Activated naive CD4-positive, alpha-beta T cell treated with anti-CD3 and anti-CD28 coated beads for 36 hours (primary cell): ENCODE results near the gene IL20RA. TPM values are rescaled to one million over a fixed set of nuclear protein-coding genes. Genes with fewer than 3 reads are reported as not detected.
"Not testable (repeated sequence)": the region's sequence is repeated elsewhere in the genome, so short reads cannot be mapped to it uniquely, and the experiment has no call there.

Experiments used
- CTCF ChIA-PET: fragments of 350-600 bp; sonication (Branson Sonifier 250); formaldehyde crosslinking; loops from one replicate; lab custom pipeline; 2021; ENCODE audit warnings: antibody characterized with exemption; lab: Charles Lee
- DNase-seq: peaks from one replicate; pipeline ENCODE4 v3.0.0-alpha.2; 2020
- H3K27ac Mint-ChIP-seq: one replicate; pipeline ENCODE4 v1.8.0; 2021; ENCODE audit warnings: mild to moderate bottlenecking, mixed read lengths
- H3K27me3 Mint-ChIP-seq: one replicate; pipeline ENCODE4 v1.8.0; 2021; ENCODE audit warnings: low read depth, mixed read lengths
- H3K36me3 Mint-ChIP-seq: one replicate; pipeline ENCODE4 v1.8.0; 2021; ENCODE audit warnings: low read depth, mixed read lengths
- H3K4me1 Mint-ChIP-seq: one replicate; pipeline ENCODE4 v1.8.0; 2021; ENCODE audit warnings: low read depth, mixed read lengths
- H3K4me3 Mint-ChIP-seq: one replicate; pipeline ENCODE4 v1.8.0; 2021; ENCODE audit warnings: mild to moderate bottlenecking, moderate library complexity, mixed read lengths
- H3K9me3 Mint-ChIP-seq: one replicate; pipeline ENCODE4 v1.8.0; 2021; ENCODE audit warnings: mixed read lengths
- intact Hi-C: fragments of 100-400 bp; cut with micrococcal nuclease; formaldehyde crosslinking; loops from one replicate; pipeline ENCODE4 v1.15.1; 2023
- total RNA-seq, 2 experiments: library from RNA; stranded (reverse); gene quantifications; one replicate each; pipeline ENCODE4 v1.2.3, GENCODE V29; 2021

The IL20RA gene
- total RNA-seq, 2 experiments from 2014 or later: not detected

GRCh38 chr6:136979206-136979605 is 65.6 kb downstream of the IL20RA start:
- no peaks in the 10 kb centered on the region for H3K4me1 Mint-ChIP-seq
- no peaks in the 10 kb centered on the region for H3K36me3 Mint-ChIP-seq
- CTCF ChIA-PET: no interaction called here
- peaks cover 6% of the 10 kb centered on the region for H3K27me3 Mint-ChIP-seq
- H3K9me3 Mint-ChIP-seq: no peaks in the 10 kb centered on the region
- no peak overlapping the region for H3K27ac Mint-ChIP-seq
- H3K4me3 Mint-ChIP-seq: no peak overlapping the region
- intact Hi-C loops: no loop called here
- DNase-seq: no peak

DNA sequence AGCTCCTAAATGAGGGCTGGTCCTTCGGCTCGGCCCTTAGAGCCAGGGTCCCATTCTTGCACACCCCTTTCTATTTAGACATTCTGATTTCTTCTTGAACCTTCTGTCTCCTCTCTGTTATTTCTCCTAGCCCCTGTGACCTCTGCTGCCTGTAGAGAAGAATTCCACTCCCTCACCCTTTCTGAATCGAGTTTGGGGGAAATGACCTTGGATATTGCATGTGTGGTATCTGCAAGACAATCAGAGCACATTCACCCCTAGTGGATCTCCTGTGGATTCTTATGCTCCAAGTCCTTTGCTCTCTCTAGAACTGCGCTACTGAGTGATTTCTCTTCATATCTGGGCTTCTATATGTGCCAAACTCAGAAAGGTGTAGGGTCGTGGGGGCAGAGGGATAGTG is 67.7 kb downstream of the IL20RA start:
- Mint-ChIP-seq H3K4me1 (no peaks in the 10 kb centered on the region), H3K27ac (no peak overlapping the region), H3K9me3 (no peaks in the 10 kb centered on the region), H3K27me3 (peaks cover 6% of the 10 kb centered on the region), H3K36me3 (no peaks in the 10 kb centered on the region), H3K4me3 (no peak overlapping the region)
- intact Hi-C loops: no loop called here
- CTCF ChIA-PET: no interaction called here
- no peak for DNase-seq

- Mint-ChIP-seq H3K36me3 (no peaks in the 10 kb centered on the region), H3K27me3 (peaks cover 6% of the 10 kb centered on the region), H3K27ac (no peak overlapping the region), H3K9me3 (no peaks in the 10 kb centered on the region), H3K4me3 (no peak overlapping the region), H3K4me1 (no peaks in the 10 kb centered on the region)
- intact Hi-C loops: no loop called here
- DNase-seq: no peak
- CTCF ChIA-PET: no interaction called here
Measured at GRCh38 chr6:136975089-136975715, 69.6 kb downstream of the IL20RA start.

DNA sequence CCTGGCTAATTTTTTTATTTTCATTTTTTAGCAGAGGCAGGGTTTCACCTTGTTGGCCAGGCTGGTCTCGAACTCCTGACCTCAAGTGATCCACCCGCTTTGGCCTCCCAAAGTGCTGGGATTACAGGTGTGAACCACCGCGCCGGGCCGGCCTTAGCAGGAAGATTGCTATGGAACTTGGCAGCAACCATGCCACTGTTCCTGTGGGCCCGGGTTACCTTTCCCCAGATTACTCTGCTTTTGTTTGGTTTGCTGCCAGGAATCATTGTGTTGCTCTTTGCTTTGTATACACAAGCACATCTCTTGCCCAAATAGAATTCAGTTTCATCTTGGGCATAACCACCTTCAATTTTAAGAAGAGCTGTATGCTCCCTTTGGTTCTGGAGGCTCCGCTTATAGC is 71.0 kb downstream of the IL20RA start:
- intact Hi-C loops, H3K27ac Mint-ChIP-seq, H3K27me3 Mint-ChIP-seq, CTCF ChIA-PET, H3K36me3 Mint-ChIP-seq, H3K4me1 Mint-ChIP-seq, H3K9me3 Mint-ChIP-seq, H3K4me3 Mint-ChIP-seq, DNase-seq: not testable (repeated sequence)

DNA sequence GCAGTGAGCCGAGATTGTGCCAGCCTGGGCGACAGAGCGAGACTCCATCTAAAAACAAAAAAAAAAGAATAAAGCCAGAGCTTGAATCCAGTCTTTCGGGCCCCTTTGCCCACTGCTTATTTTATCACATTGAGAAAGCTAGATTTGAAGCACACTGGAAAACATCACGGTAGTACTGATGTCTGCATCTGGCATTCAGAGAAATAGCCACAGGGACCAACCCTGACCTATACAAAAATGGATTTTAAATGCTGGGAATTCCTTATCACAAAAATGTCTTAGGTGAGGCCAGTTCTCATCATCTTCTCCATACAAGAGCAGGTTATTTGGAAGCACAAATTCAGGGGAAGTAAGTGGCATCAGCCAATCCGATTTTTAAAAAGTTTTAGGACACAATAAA is 73.2 kb downstream of the IL20RA start:
- Mint-ChIP-seq H3K36me3 (no peaks in the 10 kb centered on the region), H3K4me3 (no peak overlapping the region), H3K27ac (no peak overlapping the region), H3K4me1 (no peaks in the 10 kb centered on the region), H3K27me3 (peaks cover 6% of the 10 kb centered on the region), H3K9me3 (no peaks in the 10 kb centered on the region)
- intact Hi-C loops: no loop called here
- DNase-seq: no peak
- CTCF ChIA-PET: interaction anchor here (1.0 to 3.1 kb wide), 3 partner anchors 12 to 327 kb away, joined by 3 to 9 read pairs (median 3); no protein-coding TSS in a partner anchor

GRCh38 chr6:136969930-136970329 is 74.8 kb downstream of the IL20RA start:
- Mint-ChIP-seq H3K36me3 (no peaks in the 10 kb centered on the region), H3K4me1 (no peaks in the 10 kb centered on the region), H3K27me3 (peaks cover 10% of the 10 kb centered on the region), H3K4me3 (no peak overlapping the region), H3K9me3 (no peaks in the 10 kb centered on the region), H3K27ac (no peak overlapping the region)
- intact Hi-C loops: loop anchor here (5.0 kb wide), 1 partner anchor 123 kb away; no protein-coding TSS in a partner anchor
- CTCF ChIA-PET: no interaction called here
- DNase-seq: no peak

DNA sequence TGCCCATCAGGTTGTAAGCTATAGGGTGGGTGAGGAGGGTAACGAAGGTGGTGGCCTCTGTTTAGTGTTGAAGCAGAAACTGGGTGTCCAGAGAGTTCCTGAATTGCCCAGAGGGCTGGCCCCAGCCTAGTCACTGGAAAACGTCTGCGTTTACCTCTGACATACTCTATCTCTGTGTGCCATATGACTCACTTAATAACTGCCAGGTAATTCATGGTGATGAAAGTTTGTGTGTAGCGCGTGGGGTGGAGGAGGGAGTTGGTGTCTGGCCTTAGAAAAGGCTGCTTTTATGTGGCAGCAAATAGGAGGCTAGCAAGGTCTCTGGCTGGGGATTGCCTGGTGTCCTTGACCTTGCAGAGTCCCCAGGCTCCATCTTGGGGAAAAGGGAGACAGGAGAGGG is 75.3 kb downstream of the IL20RA start:
- CTCF ChIA-PET: interaction anchor here (0.9 kb wide), 1 partner anchor 39 kb away, joined by 3 read pairs; no protein-coding TSS in a partner anchor
- Mint-ChIP-seq H3K36me3 (no peaks in the 10 kb centered on the region), H3K27me3 (peaks cover 10% of the 10 kb centered on the region), H3K27ac (no peak overlapping the region), H3K4me1 (no peaks in the 10 kb centered on the region), H3K4me3 (no peak overlapping the region), H3K9me3 (no peaks in the 10 kb centered on the region)
- no peak for DNase-seq
- intact Hi-C loops: loop anchor here (5.0 kb wide), 1 partner anchor 122 kb away; no protein-coding TSS in a partner anchor

- Mint-ChIP-seq H3K4me3 (no peak overlapping the region), H3K4me1 (no peaks in the 10 kb centered on the region), H3K27ac (no peak overlapping the region), H3K27me3 (peaks cover 10% of the 10 kb centered on the region), H3K9me3 (no peaks in the 10 kb centered on the region), H3K36me3 (no peaks in the 10 kb centered on the region)
- DNase-seq: no peak
- intact Hi-C loops: loop anchor here (1.0 to 5.0 kb wide), 4 partner anchors 107 to 672 kb away; no protein-coding TSS in a partner anchor
- CTCF ChIA-PET: interaction anchor here (0.5 to 1.1 kb wide), 5 partner anchors 9 to 351 kb away, joined by 3 to 5 read pairs (median 3); partner anchors contain the start of gene IL20RA
Measured at GRCh38 chr6:136968837-136969236, 75.9 kb downstream of the IL20RA start.

DNA sequence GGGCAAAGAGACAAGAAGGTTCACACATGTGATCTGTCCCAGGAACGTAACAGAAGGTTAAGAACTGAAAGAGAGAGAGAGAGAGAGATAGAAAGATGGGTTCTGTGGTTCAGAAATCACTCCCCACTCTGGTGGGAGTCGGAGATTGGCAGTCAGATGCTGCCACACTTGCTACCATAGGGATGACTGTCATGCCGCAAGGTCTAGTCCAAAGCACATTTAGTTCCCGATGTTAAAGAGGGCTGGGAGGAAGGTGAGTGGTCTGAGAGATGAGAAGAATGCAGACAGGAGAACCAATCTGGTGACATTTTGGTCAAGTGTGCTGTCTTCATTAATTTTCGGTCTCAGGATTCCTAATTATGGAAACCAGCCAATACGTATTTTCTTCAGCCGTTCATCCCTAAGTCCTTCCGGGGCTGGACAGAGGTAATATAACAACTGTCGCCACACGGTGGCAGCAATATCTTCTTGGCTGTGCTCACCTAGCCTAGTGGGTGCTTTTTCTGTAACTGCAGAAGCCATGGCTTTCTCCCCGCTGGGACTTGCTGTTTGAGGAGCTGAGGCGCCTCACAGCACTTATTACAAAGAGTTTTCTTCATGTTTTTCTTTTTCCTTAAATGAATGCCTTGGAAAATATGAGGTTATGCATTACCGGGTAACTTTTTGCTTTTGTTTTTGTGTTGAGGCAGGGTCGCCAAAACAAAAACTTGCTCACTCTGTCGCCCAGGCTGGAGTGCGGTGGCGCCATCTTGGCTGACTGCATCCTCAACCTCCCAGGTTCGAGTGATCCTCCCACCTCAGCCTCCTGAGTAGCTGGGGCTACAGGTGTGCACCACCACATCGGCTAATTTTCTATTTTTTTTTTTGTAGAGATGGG is 76.7 kb downstream of the IL20RA start:
- Mint-ChIP-seq H3K4me1 (no peaks in the 10 kb centered on the region), H3K27ac (no peak overlapping the region), H3K27me3 (peaks cover 10% of the 10 kb centered on the region), H3K9me3 (no peaks in the 10 kb centered on the region), H3K4me3 (no peak overlapping the region), H3K36me3 (no peaks in the 10 kb centered on the region)
- CTCF ChIA-PET: interaction anchor here (0.5 to 1.5 kb wide), 7 partner anchors 9 to 741 kb away, joined by 3 to 5 read pairs (median 3); partner anchors contain the start of gene IL20RA
- DNase-seq: peak; percentile 80
- intact Hi-C loops: loop anchor here (1.0 to 5.0 kb wide), 4 partner anchors 108 to 673 kb away; no protein-coding TSS in a partner anchor

DNA sequence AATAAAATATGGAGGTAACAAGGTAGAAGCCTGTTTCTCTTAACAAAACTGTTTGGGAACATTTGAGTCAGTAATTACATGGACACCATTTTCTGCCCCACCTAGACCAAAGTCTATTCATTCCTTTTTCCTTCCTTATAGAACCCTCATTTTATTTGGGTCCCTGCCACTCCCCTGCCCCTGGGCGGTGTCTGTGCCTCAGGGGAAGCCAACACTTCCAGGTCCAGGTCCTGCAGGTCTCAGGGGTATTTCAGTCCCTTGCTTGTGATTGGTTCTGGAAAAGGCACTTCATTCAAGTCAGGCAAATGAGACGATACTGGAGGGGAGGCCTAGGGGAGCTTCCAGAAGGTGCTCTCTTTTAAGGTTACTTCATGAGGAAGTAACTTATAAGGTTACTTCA is 80.4 kb downstream of the IL20RA start:
- Mint-ChIP-seq H3K4me1 (no peaks in the 10 kb centered on the region), H3K4me3 (no peak overlapping the region), H3K27me3 (peaks cover 10% of the 10 kb centered on the region), H3K27ac (no peak overlapping the region), H3K9me3 (no peaks in the 10 kb centered on the region), H3K36me3 (no peaks in the 10 kb centered on the region)
- no peak for DNase-seq
- CTCF ChIA-PET: no interaction called here
- intact Hi-C loops: no loop called here

DNA sequence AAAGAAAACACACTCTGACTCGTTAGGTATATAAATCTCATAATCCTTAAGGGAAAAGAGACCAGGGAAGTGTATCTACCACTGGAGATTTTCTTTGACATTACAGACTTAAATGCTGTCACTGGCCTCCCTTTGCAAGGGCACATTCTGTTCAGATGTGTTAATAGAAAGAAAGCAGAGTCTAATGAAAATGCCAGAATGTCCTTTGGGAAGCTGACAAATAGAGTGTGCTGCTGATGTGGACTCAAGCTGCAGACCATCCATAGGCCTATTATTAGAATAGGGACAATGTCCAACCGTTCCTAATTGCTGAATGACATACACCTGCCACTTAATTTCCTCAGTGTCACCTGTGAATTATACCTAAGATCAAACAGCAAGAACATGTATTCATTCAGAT is 81.5 kb downstream of the IL20RA start:
- Mint-ChIP-seq H3K27ac (no peak overlapping the region), H3K9me3 (no peaks in the 10 kb centered on the region), H3K4me3 (no peak overlapping the region), H3K4me1 (no peaks in the 10 kb centered on the region), H3K36me3 (no peaks in the 10 kb centered on the region), H3K27me3 (peaks cover 11% of the 10 kb centered on the region)
- intact Hi-C loops: no loop called here
- no peak for DNase-seq
- CTCF ChIA-PET: interaction anchor here (0.7 to 1.6 kb wide), 2 partner anchors 120 to 679 kb away, joined by 3 to 4 read pairs; no protein-coding TSS in a partner anchor

DNA sequence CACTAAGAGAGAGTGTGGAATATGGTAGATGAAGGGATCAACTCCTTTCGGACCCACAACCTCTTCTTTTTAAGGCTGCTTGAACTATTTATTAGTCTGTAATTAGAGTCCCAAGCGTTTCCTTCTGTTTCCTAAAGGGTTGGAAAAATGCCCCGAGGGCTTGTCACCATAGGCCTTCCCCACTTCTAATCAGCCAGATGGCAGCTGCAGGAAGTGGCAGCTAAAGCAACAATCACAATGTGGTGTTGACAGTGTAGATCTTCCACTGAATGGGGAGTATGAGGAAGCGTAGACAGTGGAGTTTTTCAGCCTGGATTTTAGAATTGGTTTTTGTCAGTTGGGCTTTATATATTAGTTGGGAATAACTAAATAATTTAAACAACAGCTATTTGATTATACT is 82.1 kb downstream of the IL20RA start:
- CTCF ChIA-PET: interaction anchor here (1.6 kb wide), 1 partner anchor 120 kb away, joined by 4 read pairs; no protein-coding TSS in a partner anchor
- Mint-ChIP-seq H3K27me3 (peaks cover 11% of the 10 kb centered on the region), H3K9me3 (no peaks in the 10 kb centered on the region)

More for the DNA sequence above, 82.1 kb downstream of the IL20RA start:
- no peaks in the 10 kb centered on the region for H3K36me3 Mint-ChIP-seq
- no peak overlapping the region for H3K27ac Mint-ChIP-seq
- intact Hi-C loops: no loop called here
- DNase-seq: no peak
- H3K4me3 Mint-ChIP-seq: no peak overlapping the region
- H3K4me1 Mint-ChIP-seq: no peaks in the 10 kb centered on the region
